ENCODE measurements around the gene TRAF2.

DNA sequence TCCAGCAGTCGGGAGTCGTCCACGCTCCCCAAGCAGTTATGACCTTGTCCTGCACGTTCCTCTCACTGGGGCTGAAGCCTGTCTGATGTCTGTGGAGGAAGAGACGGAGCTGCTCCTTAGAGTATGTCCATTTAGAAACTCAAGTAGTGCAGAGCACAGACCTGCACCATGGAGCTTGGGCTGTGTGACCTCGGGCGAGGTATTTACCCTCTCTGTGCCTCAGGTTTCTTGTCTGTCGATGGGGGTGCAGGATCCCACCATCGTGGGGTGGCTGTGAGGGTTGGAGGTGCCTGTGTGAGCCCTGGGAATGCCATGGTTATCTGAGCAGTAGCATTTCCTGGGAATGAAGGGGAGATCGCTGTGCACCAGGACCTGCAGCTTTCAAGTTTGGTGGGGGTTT lies 14.2 kb downstream of the TRAF2 start:
- TF ChIP-seq, protein P1, sequence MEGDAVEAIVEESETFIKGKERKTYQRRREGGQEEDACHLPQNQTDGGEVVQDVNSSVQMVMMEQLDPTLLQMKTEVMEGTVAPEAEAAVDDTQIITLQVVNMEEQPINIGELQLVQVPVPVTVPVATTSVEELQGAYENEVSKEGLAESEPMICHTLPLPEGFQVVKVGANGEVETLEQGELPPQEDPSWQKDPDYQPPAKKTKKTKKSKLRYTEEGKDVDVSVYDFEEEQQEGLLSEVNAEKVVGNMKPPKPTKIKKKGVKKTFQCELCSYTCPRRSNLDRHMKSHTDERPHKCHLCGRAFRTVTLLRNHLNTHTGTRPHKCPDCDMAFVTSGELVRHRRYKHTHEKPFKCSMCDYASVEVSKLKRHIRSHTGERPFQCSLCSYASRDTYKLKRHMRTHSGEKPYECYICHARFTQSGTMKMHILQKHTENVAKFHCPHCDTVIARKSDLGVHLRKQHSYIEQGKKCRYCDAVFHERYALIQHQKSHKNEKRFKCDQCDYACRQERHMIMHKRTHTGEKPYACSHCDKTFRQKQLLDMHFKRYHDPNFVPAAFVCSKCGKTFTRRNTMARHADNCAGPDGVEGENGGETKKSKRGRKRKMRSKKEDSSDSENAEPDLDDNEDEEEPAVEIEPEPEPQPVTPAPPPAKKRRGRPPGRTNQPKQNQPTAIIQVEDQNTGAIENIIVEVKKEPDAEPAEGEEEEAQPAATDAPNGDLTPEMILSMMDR (IDR thresholded peaks at IDR 0.05) = no peak
- no peak for TF ChIP-seq POLR2A (IDR thresholded peaks at IDR 0.05)
